Keratinocyte (primary cell): ENCODE results near the gene FCSK. TPM values are rescaled to one million over a fixed set of nuclear protein-coding genes. Genes with fewer than 3 reads are reported as not detected.

ENCODE experiments used
- DNase-seq: peaks from one replicate; pipeline ENCODE4 v3.0.0-alpha.2; 2011; ENCODE audit warnings: low read depth, missing footprints, low spot score
- FAIRE-seq: peaks from 2 replicates; lab custom pipeline; 2011; peaks lifted over from hg19 to GRCh38; lab: Jason Lieb, UNC
- H2AFZ ChIP-seq: 2 replicates; pipeline ENCODE4 v1.6.0; 2012; ENCODE audit warnings: low read length, control low read depth, inconsistent platforms; ENCODE audit not compliant: control insufficient read depth
- H3K27ac ChIP-seq: 2 replicates; pipeline ENCODE4 v1.5.1; 2011; ENCODE audit warnings: low read length; ENCODE audit not compliant: control insufficient read depth, insufficient read depth
- H3K27me3 ChIP-seq: 3 replicates; pipeline ENCODE4 v1.6.0; 2011; ENCODE audit warnings: low read length; ENCODE audit not compliant: control insufficient read depth, insufficient read depth; ENCODE audit errors: extremely low read depth
- H3K36me3 ChIP-seq, 2 experiments: 2 replicates in 1 of 2; 3 replicates in 1 of 2; pipeline ENCODE4 v1.5.1; 2011; ENCODE audit warnings: low read length in 2 of 2, mild to moderate bottlenecking in 1 of 2; ENCODE audit not compliant: control insufficient read depth in 2 of 2, insufficient read depth in 2 of 2; ENCODE audit errors: extremely low read depth in 1 of 2
- H3K4me1 ChIP-seq: 3 replicates; pipeline ENCODE4 v1.5.1; 2011; ENCODE audit warnings: low read length; ENCODE audit not compliant: control insufficient read depth, insufficient read depth; ENCODE audit errors: extremely low read depth
- H3K4me2 ChIP-seq: 3 replicates; pipeline ENCODE4 v1.6.0; 2011; ENCODE audit warnings: low read depth, low read length; ENCODE audit not compliant: control insufficient read depth, insufficient read depth; ENCODE audit errors: extremely low read depth
- H3K4me3 ChIP-seq, 3 experiments: fragments of 200-600 bp in 1 of 3; sonication (generic) in 1 of 3; 2 replicates in 2 of 3; 3 replicates in 1 of 3; pipeline ENCODE4 v1.5.1; 2011 to 2016; ENCODE audit warnings: low read length in 3 of 3, mild to moderate bottlenecking in 3 of 3, control low read depth in 2 of 3, inconsistent platforms in 1 of 3, low read depth in 1 of 3, mixed read lengths in 1 of 3, mixed run types in 1 of 3, moderate library complexity in 1 of 3; ENCODE audit not compliant: control insufficient read depth in 2 of 3, insufficient read depth in 2 of 3; ENCODE audit errors: extremely low read depth in 1 of 3
- H3K79me2 ChIP-seq: 2 replicates; pipeline ENCODE4 v1.6.0; 2012; ENCODE audit warnings: low read length; ENCODE audit not compliant: control insufficient read depth, insufficient read depth
- H3K9ac ChIP-seq: 3 replicates; pipeline ENCODE4 v1.6.0; 2011; ENCODE audit warnings: low read length; ENCODE audit not compliant: control insufficient read depth, insufficient read depth; ENCODE audit errors: extremely low read depth
- H3K9me1 ChIP-seq: 3 replicates; pipeline ENCODE4 v1.6.0; 2011; ENCODE audit warnings: low read length; ENCODE audit not compliant: control insufficient read depth, insufficient read depth; ENCODE audit errors: extremely low read depth
- H3K9me3 ChIP-seq: 2 replicates; pipeline ENCODE4 v1.5.1; 2012; ENCODE audit warnings: low read depth, low read length; ENCODE audit not compliant: control insufficient read depth
- H4K20me1 ChIP-seq: 3 replicates; pipeline ENCODE4 v1.6.0; 2011; ENCODE audit warnings: low read length; ENCODE audit not compliant: control insufficient read depth, insufficient read depth; ENCODE audit errors: extremely low read depth
- EZH2 ChIP-seq: IDR thresholded peaks from one replicate; pipeline ENCODE4 v1.6.1; 2012; ENCODE audit warnings: inconsistent platforms, mild to moderate bottlenecking, low read length, moderate library complexity
- dilution Hi-C: fragments of 300-500 bp; cut with MboI; formaldehyde crosslinking; loops from one replicate; pipeline ENCODE4 v1.7.0; 2020; ENCODE audit warnings: low sequenced_read_pairs; ENCODE audit not compliant: extremely low pct_ligation_motif_present
- polyA plus RNA-seq, 5 experiments: library from polyadenylated mRNA; depleted of rRNA in 3 of 5; stranded (reverse) in 3 of 5; stranded (forward) in 1 of 5; unstranded in 1 of 5; fragments of >200 nt; gene quantifications; 1 replicate in 1 of 5; 2 replicates in 3 of 5; 3 replicates in 1 of 5; pipeline versions ENCODE4 v1.2.1 to v1.2.3, GENCODE V29; 2011 to 2012; ENCODE audit warnings: missing spikeins in 2 of 5, low read depth in 1 of 5, low replicate concordance in 1 of 5
- TF ChIP-seq, protein P1 (sequence below), 3 experiments: IDR thresholded peaks in 1 of 3; conservative IDR thresholded peaks in 1 of 3; optimal IDR thresholded peaks in 1 of 3; 2 replicates in 2 of 3; 3 replicates in 1 of 3; pipeline versions ENCODE3 to v1.5.1; 2011; ENCODE audit warnings: low read length in 3 of 3, mild to moderate bottlenecking in 3 of 3, moderate library complexity in 2 of 3, control low read depth in 1 of 3, inconsistent platforms in 1 of 3; ENCODE audit not compliant: insufficient read depth in 2 of 3; ENCODE audit errors: extremely low read depth in 1 of 3

FCSK gene
- polyA plus RNA-seq, 1 donor (not counting 4 experiments of a cell fraction or from before 2014, with no cell fraction given): 6.5 TPM

DNA sequence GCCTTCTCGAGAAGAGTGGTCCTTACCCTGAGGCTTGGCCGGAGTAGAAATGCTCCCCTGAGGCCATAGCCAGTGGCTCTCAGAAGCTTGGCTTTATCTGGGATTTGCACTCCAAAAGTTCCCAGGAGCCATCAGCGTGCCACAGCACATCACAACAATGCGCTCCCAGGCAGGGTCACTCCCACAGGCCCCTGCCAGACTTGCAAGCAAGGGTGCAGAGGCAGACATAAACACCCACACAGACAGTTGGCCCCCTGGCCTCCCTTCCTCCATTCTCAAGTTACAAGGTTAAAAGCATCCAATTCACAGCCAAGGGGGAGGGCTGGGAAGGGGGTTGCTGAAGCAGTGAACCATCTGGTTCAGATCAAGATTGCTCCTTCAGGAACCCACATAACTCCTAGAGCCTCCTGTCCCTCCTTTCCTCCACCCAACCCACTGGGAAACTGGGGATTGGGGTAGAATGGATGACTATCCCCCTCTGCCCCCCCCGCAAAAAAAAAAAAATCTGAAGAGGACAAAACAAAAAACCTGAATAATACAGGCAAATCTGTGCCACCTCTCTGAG lies 17.3 kb upstream of the FCSK start:
- H3K27me3 ChIP-seq: no peaks in the 10 kb centered on the region
- dilution Hi-C loops: no loop called here

DNA sequence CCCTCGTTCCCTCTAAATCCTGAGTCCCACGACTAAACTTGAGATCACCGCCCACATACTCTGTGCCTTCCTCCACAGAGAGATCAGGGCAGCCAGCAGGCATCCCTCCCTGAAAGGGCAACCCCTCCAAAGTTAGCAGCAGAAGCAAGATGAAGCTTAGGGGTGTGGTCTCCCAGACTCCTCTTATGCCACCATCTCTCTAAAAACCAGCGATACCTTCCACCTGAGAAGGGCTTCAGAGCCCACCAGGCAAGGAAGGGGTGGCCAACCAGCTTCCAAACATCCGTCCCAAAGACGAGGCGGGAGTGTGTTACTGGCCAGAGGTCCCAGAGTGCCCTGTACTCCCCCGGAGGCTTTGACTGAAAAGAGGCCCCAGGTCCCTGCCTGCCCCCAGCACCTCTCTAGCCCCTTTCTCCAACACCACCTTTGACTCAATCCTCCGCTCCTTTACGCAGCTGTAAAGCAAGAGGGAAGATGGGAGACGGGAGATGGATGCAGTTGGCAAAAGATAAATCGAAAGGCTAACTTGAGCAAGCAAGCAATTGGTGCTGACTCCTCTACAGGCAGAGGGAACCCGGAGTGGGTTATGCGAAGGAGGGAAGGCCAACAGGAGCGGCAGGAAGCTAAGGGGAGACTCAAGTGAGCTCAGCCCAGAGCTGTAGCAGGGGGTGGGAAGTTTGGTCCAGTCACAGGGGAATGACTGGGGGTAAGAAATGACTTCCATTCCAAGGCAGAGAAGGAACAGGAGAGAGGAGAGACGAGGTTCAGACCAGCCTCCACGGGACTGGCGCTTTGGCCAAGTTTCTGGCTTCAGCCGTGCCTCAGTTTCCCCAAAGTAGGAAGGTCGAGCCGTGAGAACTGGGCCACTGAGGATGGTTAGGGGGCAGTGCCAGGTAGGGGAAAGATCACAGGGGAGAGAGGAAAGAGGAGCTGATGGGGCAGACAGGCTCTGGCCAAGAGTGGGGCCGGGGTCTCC lies 16.5 kb upstream of the FCSK start:
- Histone ChIP-seq H3K9ac (peak overlapping the region; percentile 44), H3K27me3 (no peaks in the 10 kb centered on the region), H3K27ac (no peak overlapping the region), H3K4me1 (peaks cover 31% of the 10 kb centered on the region), H2AFZ (peak overlapping the region; percentile 60), H3K4me3 (peak overlapping the region; percentile 52 to 80 (median 66)), H3K79me2 (peaks cover 6% of the 10 kb centered on the region), H3K9me3 (no peaks in the 10 kb centered on the region), H3K4me2 (peak overlapping the region; percentile 99), H3K36me3 (no peaks in the 10 kb centered on the region), H3K9me1 (no peaks in the 10 kb centered on the region), H4K20me1 (no peaks in the 10 kb centered on the region)
- dilution Hi-C loops: no loop called here
- TF ChIP-seq EZH2: no peak
- TF ChIP-seq, protein P1, sequence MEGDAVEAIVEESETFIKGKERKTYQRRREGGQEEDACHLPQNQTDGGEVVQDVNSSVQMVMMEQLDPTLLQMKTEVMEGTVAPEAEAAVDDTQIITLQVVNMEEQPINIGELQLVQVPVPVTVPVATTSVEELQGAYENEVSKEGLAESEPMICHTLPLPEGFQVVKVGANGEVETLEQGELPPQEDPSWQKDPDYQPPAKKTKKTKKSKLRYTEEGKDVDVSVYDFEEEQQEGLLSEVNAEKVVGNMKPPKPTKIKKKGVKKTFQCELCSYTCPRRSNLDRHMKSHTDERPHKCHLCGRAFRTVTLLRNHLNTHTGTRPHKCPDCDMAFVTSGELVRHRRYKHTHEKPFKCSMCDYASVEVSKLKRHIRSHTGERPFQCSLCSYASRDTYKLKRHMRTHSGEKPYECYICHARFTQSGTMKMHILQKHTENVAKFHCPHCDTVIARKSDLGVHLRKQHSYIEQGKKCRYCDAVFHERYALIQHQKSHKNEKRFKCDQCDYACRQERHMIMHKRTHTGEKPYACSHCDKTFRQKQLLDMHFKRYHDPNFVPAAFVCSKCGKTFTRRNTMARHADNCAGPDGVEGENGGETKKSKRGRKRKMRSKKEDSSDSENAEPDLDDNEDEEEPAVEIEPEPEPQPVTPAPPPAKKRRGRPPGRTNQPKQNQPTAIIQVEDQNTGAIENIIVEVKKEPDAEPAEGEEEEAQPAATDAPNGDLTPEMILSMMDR (optimal IDR thresholded peaks at IDR 0.05 in 1 of 3, IDR thresholded peaks at IDR 0.05 in 1 of 3, conservative IDR thresholded peaks at IDR 0.05 in 1 of 3; ENCODE audit: extremely low read depth in 1 of 3, insufficient read depth in 2 of 3, low read length in 3 of 3): no peak
- DNase-seq (no peak), FAIRE-seq (no peak)

More for the DNA sequence above, 17.3 kb upstream of the FCSK start:
- H3K4me1 ChIP-seq: peaks cover 31% of the 10 kb centered on the region
- DNase-seq (no peak), FAIRE-seq (no peak)
- peaks cover 7% of the 10 kb centered on the region for H3K79me2 ChIP-seq
- TF ChIP-seq, protein P1 (optimal IDR thresholded peaks at IDR 0.05 in 1 of 3, IDR thresholded peaks at IDR 0.05 in 1 of 3, conservative IDR thresholded peaks at IDR 0.05 in 1 of 3; ENCODE audit: extremely low read depth in 1 of 3, insufficient read depth in 2 of 3, low read length in 3 of 3): no peak
- TF ChIP-seq EZH2: no peak
- H4K20me1 ChIP-seq: no peaks in the 10 kb centered on the region
- no peak overlapping the region for H3K4me3 ChIP-seq
- H3K9me3 ChIP-seq: no peaks in the 10 kb centered on the region
- peak overlapping the region; percentile 99 for H3K4me2 ChIP-seq
- H3K27ac ChIP-seq: no peak overlapping the region
- no peak overlapping the region for H2AFZ ChIP-seq
- no peaks in the 10 kb centered on the region for H3K9me1 ChIP-seq
- H3K9ac ChIP-seq: no peak overlapping the region
- no peaks in the 10 kb centered on the region for H3K36me3 ChIP-seq
